Activated CD8-positive, alpha-beta T cell treated with anti-CD3 and anti-CD28 coated beads, Interleukin-2, amount 10 ng/mL, durations not matched to agents 7 days and 5 days (primary cell): ENCODE measurements around the gene GP1BA. TPM values are rescaled to one million over a fixed set of nuclear protein-coding genes. Genes with fewer than 3 reads are reported as not detected.

Experiments
- ATAC-seq: fragments of 150-1000 bp; cut with Tn5 transposase; one replicate; pipeline ENCODE4 v1.10.0; 2021; ENCODE audit warnings: moderate library complexity
- CTCF ChIA-PET: fragments of 350-600 bp; sonication (Branson Sonifier 250); formaldehyde crosslinking; loops from one replicate; lab custom pipeline; 2021; ENCODE audit warnings: antibody characterized with exemption; lab: Charles Lee
- POLR2A ChIA-PET: fragments of 350-600 bp; sonication (Branson Sonifier 250); formaldehyde crosslinking; loops from one replicate; lab custom pipeline; 2021; ENCODE audit warnings: antibody characterized with exemption; lab: Charles Lee
- DNase-seq: peaks from one replicate; pipeline ENCODE4 v3.0.0-alpha.2; 2020
- H3K27ac Mint-ChIP-seq: one replicate; pipeline ENCODE4 v1.8.0; 2021; ENCODE audit warnings: mild to moderate bottlenecking, mixed read lengths
- H3K27me3 Mint-ChIP-seq: one replicate; pipeline ENCODE4 v1.8.0; 2021; ENCODE audit warnings: low read depth, mixed read lengths
- H3K36me3 Mint-ChIP-seq: one replicate; pipeline ENCODE4 v1.8.0; 2021; ENCODE audit warnings: low read depth, mixed read lengths
- H3K4me1 Mint-ChIP-seq: one replicate; pipeline ENCODE4 v1.8.0; 2021; ENCODE audit warnings: low read depth, mixed read lengths
- H3K4me3 Mint-ChIP-seq: one replicate; pipeline ENCODE4 v1.8.0; 2021; ENCODE audit warnings: mild to moderate bottlenecking, mixed read lengths
- H3K9me3 Mint-ChIP-seq: one replicate; pipeline ENCODE4 v1.8.0; 2022; ENCODE audit warnings: mixed read lengths; ENCODE audit not compliant: insufficient read depth
- total RNA-seq, 2 experiments: library from RNA; stranded (reverse); gene quantifications; one replicate each; pipeline ENCODE4 v1.2.3, GENCODE V29; 2021

GP1BA gene
- total RNA-seq, 2 experiments from 2014 or later: not detected

GRCh38 chr17:4953451-4953961, 21.4 kb downstream of the GP1BA start:
- CTCF ChIA-PET: interaction anchor here (1.6 to 4.4 kb wide), 2 partner anchors 14 to 44 kb away, joined by 9 to 16 read pairs; partner anchors contain the start of gene SPAG7
- H3K36me3 Mint-ChIP-seq: peaks cover 12% of the 10 kb centered on the region
- H3K27me3 Mint-ChIP-seq: no peaks in the 10 kb centered on the region
- no peak overlapping the region for H3K4me3 Mint-ChIP-seq
- POLR2A ChIA-PET: interaction anchor here (0.9 to 10.0 kb wide), 3 partner anchors 10 to 15 kb away, joined by 4 to 239 read pairs (median 71); partner anchors contain the start of genes RNF167, SLC25A11 and SPAG7
- DNase-seq (no peak), ATAC-seq (no peak)
- H3K4me1 Mint-ChIP-seq: peaks cover 30% of the 10 kb centered on the region
- no peaks in the 10 kb centered on the region for H3K9me3 Mint-ChIP-seq
- peak overlapping the region; percentile 47 for H3K27ac Mint-ChIP-seq

- Mint-ChIP-seq H3K27ac (no peak overlapping the region), H3K36me3 (peaks cover 21% of the 10 kb centered on the region), H3K27me3 (no peaks in the 10 kb centered on the region), H3K4me1 (peaks cover 29% of the 10 kb centered on the region), H3K9me3 (no peaks in the 10 kb centered on the region), H3K4me3 (no peak overlapping the region)
- POLR2A ChIA-PET: interaction anchor here (0.9 to 1.5 kb wide), 5 partner anchors 9 to 21 kb away, joined by 3 to 5 read pairs (median 3); partner anchors contain the start of genes RNF167 and SLC25A11
- ATAC-seq: no peak
- no peak for DNase-seq
- CTCF ChIA-PET: interaction anchor here (1.0 to 3.6 kb wide), 4 partner anchors 11 to 50 kb away, joined by 3 to 30 read pairs (median 4); partner anchors contain the start of genes RNF167, SLC25A11 and SPAG7
Observed at GRCh38 chr17:4955091-4955490, 23.0 kb downstream of the GP1BA start.

- ChIA-PET POLR2A (interaction anchor here (1.2 to 3.8 kb wide), 4 partner anchors 10 to 33 kb away, joined by 3 to 14 read pairs (median 4); partner anchors contain the start of gene SPAG7), CTCF (interaction anchor here (0.9 to 3.6 kb wide), 5 partner anchors 9 to 50 kb away, joined by 3 to 30 read pairs (median 4); partner anchors contain the start of genes PFN1 and SPAG7)
- Mint-ChIP-seq H3K27ac (no peak overlapping the region), H3K4me1 (peaks cover 17% of the 10 kb centered on the region), H3K27me3 (no peaks in the 10 kb centered on the region), H3K9me3 (no peaks in the 10 kb centered on the region), H3K36me3 (peaks cover 26% of the 10 kb centered on the region), H3K4me3 (no peak overlapping the region)
- ATAC-seq (no peak), DNase-seq (peak; percentile 56)
Observed at GRCh38 chr17:4956493-4957061, 24.5 kb downstream of the GP1BA start.

- Mint-ChIP-seq H3K27me3 (no peaks in the 10 kb centered on the region), H3K4me1 (peaks cover 12% of the 10 kb centered on the region), H3K36me3 (peaks cover 26% of the 10 kb centered on the region), H3K9me3 (no peaks in the 10 kb centered on the region), H3K4me3 (no peak overlapping the region), H3K27ac (no peak overlapping the region)
- CTCF ChIA-PET: interaction anchor here (1.2 to 3.6 kb wide), 4 partner anchors 8 to 49 kb away, joined by 3 to 30 read pairs (median 4); partner anchors contain the start of genes RNF167, SLC25A11 and SPAG7
- no peak for ATAC-seq
- POLR2A ChIA-PET: interaction anchor here (1.1 to 3.8 kb wide), 4 partner anchors 8 to 12 kb away, joined by 4 to 14 read pairs (median 6); partner anchors contain the start of gene SPAG7
- DNase-seq: no peak
Observed at GRCh38 chr17:4958102-4958501, 26.0 kb downstream of the GP1BA start.

GRCh38 chr17:4959261-4959965, 27.3 kb downstream of the GP1BA start:
- Mint-ChIP-seq H3K27ac (no peak overlapping the region), H3K4me3 (no peak overlapping the region), H3K27me3 (no peaks in the 10 kb centered on the region), H3K36me3 (peaks cover 23% of the 10 kb centered on the region), H3K9me3 (no peaks in the 10 kb centered on the region), H3K4me1 (peaks cover 11% of the 10 kb centered on the region)
- ChIA-PET CTCF (no interaction called here), POLR2A (interaction anchor here (0.6 to 3.8 kb wide), 4 partner anchors 7 to 20 kb away, joined by 3 to 14 read pairs (median 5); partner anchors contain the start of gene SPAG7)
- DNase-seq (no peak), ATAC-seq (no peak)

- no peaks in the 10 kb centered on the region for H3K9me3 Mint-ChIP-seq
- ATAC-seq: no peak
- CTCF ChIA-PET: no interaction called here
Observed at GRCh38 chr17:4960279-4960922, 28.3 kb downstream of the GP1BA start.

GRCh38 chr17:4965311-4965986, 33.4 kb downstream of the GP1BA start:
- ChIA-PET CTCF (interaction anchor here (2.7 to 3.7 kb wide), 4 partner anchors 9 to 56 kb away, joined by 18 to 30 read pairs (median 22); partner anchors contain the start of genes CAMTA2, RNF167 and SLC25A11), POLR2A (interaction anchor here (0.7 to 8.2 kb wide), 4 partner anchors 8 to 24 kb away, joined by 4 to 239 read pairs (median 58); partner anchors contain the start of genes ENO3, PFN1, RNF167 and SLC25A11)
- peak overlapping the region; percentile 54 for H3K4me3 Mint-ChIP-seq
- no peaks in the 10 kb centered on the region for H3K27me3 Mint-ChIP-seq
- H3K36me3 Mint-ChIP-seq: peaks cover 21% of the 10 kb centered on the region
- H3K4me1 Mint-ChIP-seq: peaks cover 15% of the 10 kb centered on the region
- H3K27ac Mint-ChIP-seq: no peak overlapping the region
- no peaks in the 10 kb centered on the region for H3K9me3 Mint-ChIP-seq
- no peak for DNase-seq
- ATAC-seq: no peak

More at GRCh38 chr17:4960279-4960922, 28.3 kb downstream of the GP1BA start:
- Mint-ChIP-seq H3K27me3 (no peaks in the 10 kb centered on the region), H3K4me1 (peaks cover 14% of the 10 kb centered on the region), H3K36me3 (peaks cover 30% of the 10 kb centered on the region), H3K4me3 (no peak overlapping the region), H3K27ac (no peak overlapping the region)
- POLR2A ChIA-PET: no interaction called here
- DNase-seq: no peak

- no peak overlapping the region for H3K27ac Mint-ChIP-seq
- peak; percentile 93 for ATAC-seq
- H3K4me1 Mint-ChIP-seq: peaks cover 22% of the 10 kb centered on the region
- POLR2A ChIA-PET: interaction anchor here (0.8 to 8.2 kb wide), 10 partner anchors 10 to 257 kb away, joined by 3 to 239 read pairs (median 4); partner anchors contain the start of genes ARRB2, ENO3, PFN1 and RNF167
- no peaks in the 10 kb centered on the region for H3K27me3 Mint-ChIP-seq
- CTCF ChIA-PET: interaction anchor here (0.6 to 3.7 kb wide), 18 partner anchors 11 to 176 kb away, joined by 3 to 30 read pairs (median 7); partner anchors contain the start of genes C17orf107, CAMTA2, CHRNE and ENO3
- H3K4me3 Mint-ChIP-seq: no peak overlapping the region
- peak; percentile 98 for DNase-seq
- peaks cover 29% of the 10 kb centered on the region for H3K36me3 Mint-ChIP-seq
- no peaks in the 10 kb centered on the region for H3K9me3 Mint-ChIP-seq
Observed at GRCh38 chr17:4966844-4967538, 34.9 kb downstream of the GP1BA start.

GRCh38 chr17:4967539-4968485, 35.7 kb downstream of the GP1BA start, which contains the start of gene SPAG7:
Gene SPAG7 (minus strand): TSS chr17:4967817. CDS start chr17:4967804, 13 bp downstream.
- no peak within 1 kb of the TSS for H3K27ac Mint-ChIP-seq
- H3K4me1 Mint-ChIP-seq: peaks cover 22% of the 10 kb centered on the region
- peaks cover 37% of the 10 kb centered on the region for H3K36me3 Mint-ChIP-seq
- DNase-seq: peak; percentile 95
- CTCF ChIA-PET: interaction anchor here (0.8 to 3.7 kb wide), 21 partner anchors 12 to 177 kb away, joined by 3 to 30 read pairs (median 8); partner anchors contain the start of genes C17orf107, CAMTA2, CHRNE and ENO3
- H3K27me3 Mint-ChIP-seq: no peaks in the 10 kb centered on the region
- no peaks in the 10 kb centered on the region for H3K9me3 Mint-ChIP-seq
- POLR2A ChIA-PET: interaction anchor here (0.7 to 8.2 kb wide), 13 partner anchors 10 to 258 kb away, joined by 3 to 239 read pairs (median 4); partner anchors contain the start of genes ARRB2, ENO3, PFN1 and RNF167
- ATAC-seq: peak; percentile 69
- no peak within 1 kb of the TSS for H3K4me3 Mint-ChIP-seq
